NB4 (cell line): ENCODE data around the gene ARL8A.
"Not testable (repeated sequence)": the region's sequence is repeated elsewhere in the genome, so short reads cannot be mapped to it uniquely, and the experiment has no call there.

Experiments used
- DNase-seq: peaks from one replicate; pipeline ENCODE4 v3.0.0; 2010; ENCODE audit warnings: low read depth
- H3K4me3 ChIP-seq: one replicate; pipeline ENCODE4 v1.5.1; 2011; ENCODE audit warnings: mild to moderate bottlenecking, low read depth, low read length, moderate library complexity
- MAX ChIP-seq: IDR thresholded peaks from 2 replicates; pipeline ENCODE4 v1.6.1; 2011; ENCODE audit warnings: low read depth, low read length
- MYC ChIP-seq: IDR thresholded peaks from 2 replicates; pipeline ENCODE4 v1.6.1; 2011; ENCODE audit warnings: low read depth, low read length
- POLR2A ChIP-seq: IDR thresholded peaks from 2 replicates; pipeline ENCODE4 v1.6.1; 2011; ENCODE audit warnings: mild to moderate bottlenecking; ENCODE audit not compliant: insufficient read length; ENCODE audit errors: extremely low read depth
- TF ChIP-seq, protein P1 (sequence below): IDR thresholded peaks from one replicate; pipeline ENCODE4 v1.5.1; 2012; ENCODE audit warnings: low read depth, low read length

ARL8A gene

DNA sequence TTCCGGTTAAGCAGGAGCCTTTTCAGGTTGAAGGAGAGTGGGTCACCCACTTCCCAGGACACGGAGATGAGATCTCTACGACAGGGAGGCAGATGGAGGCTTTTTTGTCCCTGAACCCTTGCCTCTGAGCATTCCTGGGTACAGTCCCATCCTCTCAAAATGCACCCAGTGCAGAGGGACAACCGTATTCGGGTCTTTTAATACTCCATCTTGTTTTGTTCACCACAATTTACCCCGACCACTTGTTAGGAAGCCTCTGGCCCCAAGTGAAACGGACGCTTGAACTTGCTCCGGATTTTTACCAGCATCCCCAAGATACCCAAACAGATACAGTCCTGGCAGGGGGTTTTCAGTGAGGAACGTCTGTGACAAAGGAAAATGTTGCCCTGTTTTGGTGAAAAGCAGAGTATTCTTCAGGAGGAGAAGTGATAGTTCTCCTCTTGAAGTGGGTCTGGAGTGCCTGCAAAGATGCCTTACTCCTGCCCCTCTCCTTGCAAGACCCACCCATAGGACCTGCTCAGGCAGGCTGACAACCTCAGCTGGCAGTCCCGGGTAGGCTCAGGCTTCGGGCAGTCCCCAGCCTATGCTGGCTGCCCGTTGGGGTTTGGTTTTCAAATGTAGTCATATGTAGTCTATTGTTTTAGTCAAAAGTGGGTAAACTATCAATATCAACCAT is 669 bp upstream of the ARL8A start:
- DNase-seq, result peak; percentile 57
- TF ChIP-seq MAX, result no peak
- 0 out of 2 replicates have a peak, but pooled peaks have one; percentile 4 for TF ChIP-seq MYC
- TF ChIP-seq, protein P1, sequence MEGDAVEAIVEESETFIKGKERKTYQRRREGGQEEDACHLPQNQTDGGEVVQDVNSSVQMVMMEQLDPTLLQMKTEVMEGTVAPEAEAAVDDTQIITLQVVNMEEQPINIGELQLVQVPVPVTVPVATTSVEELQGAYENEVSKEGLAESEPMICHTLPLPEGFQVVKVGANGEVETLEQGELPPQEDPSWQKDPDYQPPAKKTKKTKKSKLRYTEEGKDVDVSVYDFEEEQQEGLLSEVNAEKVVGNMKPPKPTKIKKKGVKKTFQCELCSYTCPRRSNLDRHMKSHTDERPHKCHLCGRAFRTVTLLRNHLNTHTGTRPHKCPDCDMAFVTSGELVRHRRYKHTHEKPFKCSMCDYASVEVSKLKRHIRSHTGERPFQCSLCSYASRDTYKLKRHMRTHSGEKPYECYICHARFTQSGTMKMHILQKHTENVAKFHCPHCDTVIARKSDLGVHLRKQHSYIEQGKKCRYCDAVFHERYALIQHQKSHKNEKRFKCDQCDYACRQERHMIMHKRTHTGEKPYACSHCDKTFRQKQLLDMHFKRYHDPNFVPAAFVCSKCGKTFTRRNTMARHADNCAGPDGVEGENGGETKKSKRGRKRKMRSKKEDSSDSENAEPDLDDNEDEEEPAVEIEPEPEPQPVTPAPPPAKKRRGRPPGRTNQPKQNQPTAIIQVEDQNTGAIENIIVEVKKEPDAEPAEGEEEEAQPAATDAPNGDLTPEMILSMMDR, result no peak
- no peak for TF ChIP-seq POLR2A
- H3K4me3 ChIP-seq, result peak overlapping the region; percentile 62

- peak; percentile 80 for DNase-seq
- TF ChIP-seq, protein P1, result no peak
- H3K4me3 ChIP-seq, result peak overlapping the region; percentile 77
These were observed 652 bp downstream of the ARL8A start for GRCh38 chr1:202143768-202144401.

- peak overlapping the region; percentile 77 for H3K4me3 ChIP-seq
- peak; percentile 82 for DNase-seq
- TF ChIP-seq MAX (peak; percentile 63; the same call in 1 of the 2 replicates), MYC (no peak)
These were observed 1.3 kb downstream of the ARL8A start for GRCh38 chr1:202143011-202143767.

DNA sequence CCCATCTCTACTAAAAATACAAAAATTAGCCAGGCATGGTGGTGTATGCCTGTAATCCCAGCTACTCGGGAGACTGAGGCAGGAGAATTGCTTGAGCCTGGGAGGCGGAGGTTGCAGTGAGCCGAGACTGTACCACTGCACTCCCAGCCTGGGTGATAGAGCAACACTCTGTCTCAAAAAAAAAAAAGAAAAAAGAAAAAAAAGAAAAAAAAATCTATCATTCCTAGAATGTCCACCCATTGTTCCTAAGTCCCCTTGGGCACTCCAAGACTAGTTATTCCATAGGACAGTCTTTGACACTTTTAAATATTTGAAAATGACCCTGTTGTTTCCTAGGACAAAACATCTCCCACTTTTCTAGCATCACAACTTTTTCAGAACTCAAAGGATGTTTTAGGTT is 3.1 kb downstream of the ARL8A start:
- H3K4me3 ChIP-seq, DNase-seq: not testable (repeated sequence)

DNA sequence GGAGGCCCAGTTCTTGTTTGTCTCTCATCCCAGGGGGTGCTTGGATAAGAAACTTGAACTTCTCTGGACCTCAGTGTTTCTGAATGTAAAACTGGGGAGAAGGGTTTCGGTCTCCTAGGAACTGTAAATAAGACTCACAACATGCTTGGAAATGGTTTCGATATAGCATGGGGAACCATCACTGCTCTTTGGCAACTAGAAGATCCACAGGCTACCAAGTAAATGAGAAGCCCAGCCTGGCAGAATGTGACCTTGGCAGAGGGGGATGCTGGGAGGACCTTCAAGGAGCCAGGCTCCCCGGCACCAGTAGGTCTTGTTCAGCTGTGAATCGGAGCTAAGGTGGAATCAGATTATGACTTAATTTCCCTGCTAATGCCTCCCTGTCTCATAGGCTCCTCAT is 3.7 kb downstream of the ARL8A start:
- H3K4me3 ChIP-seq, result no peak overlapping the region
- no peak for DNase-seq

DNA sequence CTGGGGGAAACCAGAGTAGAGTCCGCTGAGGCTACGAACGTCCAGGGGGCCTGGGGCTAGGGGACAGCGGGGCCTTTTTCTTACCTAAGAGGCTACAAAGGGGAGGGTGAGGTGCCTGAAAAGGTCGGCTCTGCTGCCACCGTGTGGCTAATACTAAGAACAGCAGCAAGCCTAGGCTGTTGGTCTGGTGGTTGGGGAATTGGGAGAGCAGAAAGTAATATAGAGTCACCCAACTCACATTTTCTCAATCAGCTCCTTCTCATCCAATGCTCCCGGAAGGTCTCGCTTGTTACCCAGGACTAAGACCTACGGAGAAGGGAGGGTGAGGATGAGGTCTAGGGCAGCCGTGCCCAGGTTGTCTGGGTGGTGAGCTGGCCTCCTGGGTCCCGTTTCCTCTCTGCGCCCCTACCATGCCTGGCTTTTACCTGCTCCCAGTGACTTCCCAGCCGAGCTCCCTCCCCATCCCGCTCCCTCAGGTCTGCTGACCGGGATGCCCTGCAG is 9.3 kb downstream of the ARL8A start:
- H3K4me3 ChIP-seq, result no peak overlapping the region
- TF ChIP-seq MYC (no peak), MAX (0 out of 2 replicates have a peak, but pooled peaks have one; percentile 5)
- TF ChIP-seq, protein P1, result peak; percentile 79
- peak; percentile 71 for DNase-seq

More for the DNA sequence above, 3.7 kb downstream of the ARL8A start:
- TF ChIP-seq, protein P1, result no peak
- no peak for TF ChIP-seq MAX
- TF ChIP-seq MYC, result no peak
- no peak for TF ChIP-seq POLR2A
